HL-60 (cell line): ENCODE data around the gene NR3C2.

Experiments used
- DNase-seq, 2 experiments: peaks; one replicate each; pipeline ENCODE4 v3.0.0-alpha.2; 2010 to 2020; ENCODE audit warnings: low read depth in 1 of 2, low spot score in 1 of 2
- H3K27ac ChIP-seq: fragments of 250-450 bp; sonication (Bioruptor Pico); replicated peaks from 2 replicates; pipeline ENCODE4 v1.5.1; 2020; ENCODE audit warnings: mild to moderate bottlenecking, moderate library complexity
- H3K27me3 ChIP-seq: fragments of 250-450 bp; sonication (Bioruptor Pico); 2 replicates; pipeline ENCODE4 v1.5.1; 2021; ENCODE audit warnings: mild to moderate bottlenecking, moderate library complexity; ENCODE audit not compliant: insufficient read depth, poor library complexity, severe bottlenecking
- H3K4me3 ChIP-seq: replicated peaks from 2 replicates; pipeline ENCODE4 v1.5.1; 2011; ENCODE audit warnings: mild to moderate bottlenecking, control low read depth, low read length; ENCODE audit not compliant: insufficient read depth
- GABPA ChIP-seq: IDR thresholded peaks from 2 replicates; pipeline ENCODE4 v1.6.1; 2012; ENCODE audit warnings: low read depth
- POLR2AphosphoS5 ChIP-seq: IDR thresholded peaks from 2 replicates; pipeline ENCODE4 v1.6.1; 2012; ENCODE audit warnings: low read depth
- REST ChIP-seq: IDR thresholded peaks from 2 replicates; pipeline ENCODE4 v1.6.1; 2012; ENCODE audit warnings: low read depth; ENCODE audit not compliant: insufficient replicate concordance
- SPI1 ChIP-seq: IDR thresholded peaks from 2 replicates; pipeline ENCODE4 v1.6.1; 2012; ENCODE audit warnings: low read depth, mild to moderate bottlenecking, borderline replicate concordance
- TF ChIP-seq, protein P1 (sequence below): IDR thresholded peaks from one replicate; pipeline ENCODE4 v1.5.1; 2011; ENCODE audit warnings: low read length, control low read depth, inconsistent platforms; ENCODE audit not compliant: insufficient read depth

The NR3C2 gene

DNA sequence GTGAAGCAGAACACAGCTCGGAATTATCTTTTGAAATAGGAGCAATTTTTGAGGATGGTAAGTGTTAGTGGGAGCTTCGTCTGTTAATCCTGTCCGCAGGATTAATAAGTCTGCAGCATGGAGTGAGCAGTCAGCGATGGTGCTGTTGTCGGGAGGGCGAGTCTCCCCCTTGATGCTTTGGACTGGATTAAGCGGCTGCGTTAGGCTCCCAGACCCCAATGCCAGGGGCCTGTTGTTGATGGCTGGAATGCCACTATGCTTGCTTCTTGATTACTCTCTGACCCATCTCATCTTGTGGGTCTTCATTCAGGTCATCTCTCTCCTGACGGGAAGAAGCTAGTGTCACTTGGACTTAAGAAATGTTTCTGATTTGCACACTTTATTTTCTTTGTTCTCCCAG lies 377.8 kb downstream of the NR3C2 start:
- TF ChIP-seq POLR2AphosphoS5 (no peak), GABPA (no peak), REST (no peak), SPI1 (no peak)
- TF ChIP-seq, protein P1, sequence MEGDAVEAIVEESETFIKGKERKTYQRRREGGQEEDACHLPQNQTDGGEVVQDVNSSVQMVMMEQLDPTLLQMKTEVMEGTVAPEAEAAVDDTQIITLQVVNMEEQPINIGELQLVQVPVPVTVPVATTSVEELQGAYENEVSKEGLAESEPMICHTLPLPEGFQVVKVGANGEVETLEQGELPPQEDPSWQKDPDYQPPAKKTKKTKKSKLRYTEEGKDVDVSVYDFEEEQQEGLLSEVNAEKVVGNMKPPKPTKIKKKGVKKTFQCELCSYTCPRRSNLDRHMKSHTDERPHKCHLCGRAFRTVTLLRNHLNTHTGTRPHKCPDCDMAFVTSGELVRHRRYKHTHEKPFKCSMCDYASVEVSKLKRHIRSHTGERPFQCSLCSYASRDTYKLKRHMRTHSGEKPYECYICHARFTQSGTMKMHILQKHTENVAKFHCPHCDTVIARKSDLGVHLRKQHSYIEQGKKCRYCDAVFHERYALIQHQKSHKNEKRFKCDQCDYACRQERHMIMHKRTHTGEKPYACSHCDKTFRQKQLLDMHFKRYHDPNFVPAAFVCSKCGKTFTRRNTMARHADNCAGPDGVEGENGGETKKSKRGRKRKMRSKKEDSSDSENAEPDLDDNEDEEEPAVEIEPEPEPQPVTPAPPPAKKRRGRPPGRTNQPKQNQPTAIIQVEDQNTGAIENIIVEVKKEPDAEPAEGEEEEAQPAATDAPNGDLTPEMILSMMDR: no peak
- no peak for DNase-seq
- no peak overlapping the region for H3K27ac ChIP-seq
- no peaks in the 10 kb centered on the region for H3K27me3 ChIP-seq
- no peak overlapping the region for H3K4me3 ChIP-seq

DNA sequence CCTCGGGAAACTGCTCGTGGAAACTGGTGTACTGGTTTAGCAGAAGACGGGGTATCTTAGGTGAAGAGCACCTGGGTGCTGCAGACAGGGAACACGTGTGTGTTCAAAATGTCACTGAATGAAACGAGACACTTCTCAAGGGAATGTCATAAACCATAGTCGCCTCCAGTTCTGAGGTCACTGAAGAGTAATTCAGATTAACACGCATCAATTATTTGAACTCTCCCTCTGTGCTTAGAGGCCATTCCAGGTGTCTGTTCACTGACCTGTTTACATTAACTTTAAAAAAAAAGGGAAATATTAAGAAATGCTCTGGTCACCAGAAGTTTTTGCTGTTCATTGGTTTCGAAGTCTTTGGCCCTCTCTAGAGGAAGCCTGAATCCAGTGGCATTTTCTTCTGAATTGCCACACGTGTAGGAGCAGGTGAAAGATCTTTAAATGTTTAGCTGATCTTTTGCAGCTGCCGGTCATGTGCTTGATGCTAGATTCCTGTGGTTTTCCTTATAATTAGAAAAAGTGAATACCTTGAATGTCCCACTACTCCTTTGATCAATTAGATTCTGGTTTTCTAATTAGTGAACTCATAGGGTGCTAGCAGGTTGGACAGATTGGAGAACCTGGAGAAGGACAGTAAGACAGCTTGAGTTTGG lies 379.8 kb downstream of the NR3C2 start:
- Histone ChIP-seq H3K4me3 (no peak overlapping the region), H3K27me3 (no peaks in the 10 kb centered on the region), H3K27ac (no peak overlapping the region)
- TF ChIP-seq REST (no peak), POLR2AphosphoS5 (no peak), GABPA (no peak), SPI1 (no peak)
- TF ChIP-seq, protein P1: no peak
- DNase-seq: no peak

DNA sequence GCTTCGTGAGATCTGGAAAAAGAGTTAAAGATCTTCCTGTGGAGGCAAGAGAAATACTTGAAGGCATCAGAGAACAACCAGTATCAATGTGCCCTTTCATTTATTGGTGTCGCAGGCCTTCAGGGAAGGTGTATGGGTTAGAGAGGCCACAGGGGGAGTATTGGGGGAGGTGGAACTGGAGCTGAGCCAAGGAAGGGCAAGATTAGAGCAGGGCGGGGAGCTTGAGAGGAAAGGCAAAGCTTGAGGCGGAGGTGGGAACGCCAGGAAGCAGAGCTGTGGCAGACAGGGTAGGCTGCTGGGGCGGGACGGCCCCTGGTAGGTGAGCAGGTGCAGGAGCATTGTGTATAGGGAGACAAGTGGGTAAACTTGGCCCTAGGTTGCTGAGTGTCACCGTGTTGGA lies 380.4 kb downstream of the NR3C2 start:
- no peak for TF ChIP-seq REST
- TF ChIP-seq, protein P1: no peak
- no peak for TF ChIP-seq GABPA
- TF ChIP-seq SPI1: no peak
- TF ChIP-seq POLR2AphosphoS5: no peak
- Histone ChIP-seq H3K4me3 (no peak overlapping the region), H3K27me3 (no peaks in the 10 kb centered on the region), H3K27ac (no peak overlapping the region)
- DNase-seq: no peak
